ENCODE data around the gene ABCA13.

GRCh38 chr7:48177271-48177670, 6.0 kb downstream of the ABCA13 start:
- TF ChIP-seq EZH2phosphoT487 (IDR thresholded peaks at IDR 0.05; ENCODE audit: insufficient read depth, low read depth), result no peak
- TF ChIP-seq EZH2 (IDR thresholded peaks at IDR 0.05; ENCODE audit: insufficient read depth, poor library complexity, severe bottlenecking), result no peak

All from GM23248 (cell line).